HepG2 (cell line): Measurements from ENCODE around the gene PRR15L. TPM values are rescaled to one million over a fixed set of nuclear protein-coding genes. Genes with fewer than 3 reads are reported as not detected.

Experiments
- ATF7-NPFF ChIP-seq: sonication (generic); formaldehyde crosslinking; IDR thresholded peaks from 2 replicates; pipeline ENCODE4 v1.8.1; 2023; ENCODE audit warnings: mild to moderate bottlenecking, low read depth, missing genetic modification reagents, moderate library complexity
- CREB3 ChIP-seq: sonication (generic); formaldehyde crosslinking; IDR thresholded peaks from 2 replicates; pipeline ENCODE4 v1.5.0; 2020; ENCODE audit warnings: missing genetic modification reagents
- JUN ChIP-seq: sonication (generic); formaldehyde crosslinking; IDR thresholded peaks from 2 replicates; pipeline ENCODE4 v1.4.0; 2020; ENCODE audit warnings: mild to moderate bottlenecking, missing genetic modification reagents
- KLF13 ChIP-seq: sonication (generic); formaldehyde crosslinking; IDR thresholded peaks from 2 replicates; pipeline ENCODE4 v1.4.0; 2020; ENCODE audit warnings: mild to moderate bottlenecking, missing genetic modification reagents
- MXI1 ChIP-seq: IDR thresholded peaks from 3 replicates; pipeline ENCODE4 v1.6.1; 2012; ENCODE audit warnings: low read depth, low read length, inconsistent platforms, borderline replicate concordance
- NFATC3 ChIP-seq: sonication (generic); formaldehyde crosslinking; IDR thresholded peaks from 2 replicates; pipeline ENCODE4 v1.5.1; 2020; ENCODE audit warnings: mild to moderate bottlenecking, missing genetic modification reagents
- NR2F6 ChIP-seq, 2 experiments: IDR thresholded peaks; 2 replicates each; pipeline ENCODE4 v1.6.1; 2016; ENCODE audit warnings: antibody characterized with exemption in 1 of 2, mild to moderate bottlenecking in 1 of 2
- RCOR2 ChIP-seq: IDR thresholded peaks from 2 replicates; pipeline ENCODE4 v1.6.1; 2016; ENCODE audit warnings: missing biosample characterization, missing genetic modification reagents
- SP140L ChIP-seq: sonication (generic); formaldehyde crosslinking; IDR thresholded peaks from 2 replicates; pipeline ENCODE4 v1.4.0; 2020; ENCODE audit warnings: missing genetic modification reagents, borderline replicate concordance
- STAG1 ChIP-seq: sonication (generic); formaldehyde crosslinking; IDR thresholded peaks from 2 replicates; pipeline ENCODE4 v1.4.0; 2020; ENCODE audit warnings: missing genetic modification reagents
- TGIF2 ChIP-seq: IDR thresholded peaks from 2 replicates; pipeline ENCODE4 v1.6.1; 2016; ENCODE audit warnings: control low read depth, missing compliant biosample characterization
- ZBTB39 ChIP-seq: sonication (generic); formaldehyde crosslinking; IDR thresholded peaks from 2 replicates; pipeline ENCODE4 v1.5.0; 2020; ENCODE audit warnings: missing genetic modification reagents
- ZBTB49 ChIP-seq: sonication (generic); formaldehyde crosslinking; IDR thresholded peaks from 2 replicates; pipeline ENCODE4 v1.4.0; 2020; ENCODE audit warnings: missing genetic modification reagents, borderline replicate concordance
- ZNF207 ChIP-seq: fragments of 450-650 bp; IDR thresholded peaks from 2 replicates; pipeline ENCODE4 v1.6.1; 2016; ENCODE audit warnings: antibody characterized with exemption, borderline replicate concordance
- ZNF224 ChIP-seq: sonication (generic); formaldehyde crosslinking; IDR thresholded peaks from 2 replicates; pipeline ENCODE4 v1.5.0; 2020; ENCODE audit warnings: mild to moderate bottlenecking, missing genetic modification reagents
- ZNF354B ChIP-seq: sonication (generic); formaldehyde crosslinking; IDR thresholded peaks from 2 replicates; pipeline ENCODE4 v1.8.0; 2022; ENCODE audit warnings: mild to moderate bottlenecking, missing genetic modification reagents
- ZNF484 ChIP-seq: sonication (generic); formaldehyde crosslinking; IDR thresholded peaks from 2 replicates; pipeline ENCODE4 v1.5.1; 2020; ENCODE audit warnings: mild to moderate bottlenecking, low read depth, missing genetic modification reagents, borderline replicate concordance
- ZNF556 ChIP-seq: sonication (generic); formaldehyde crosslinking; IDR thresholded peaks from 2 replicates; pipeline ENCODE4 v1.4.0; 2020; ENCODE audit warnings: mild to moderate bottlenecking, missing genetic modification reagents, borderline replicate concordance
- ZNF563 ChIP-seq: sonication (generic); formaldehyde crosslinking; IDR thresholded peaks from 2 replicates; pipeline ENCODE4 v1.8.0; 2022; ENCODE audit warnings: mild to moderate bottlenecking, moderate library complexity, missing genetic modification reagents
- ZNF580 ChIP-seq: IDR thresholded peaks from 2 replicates; pipeline ENCODE4 v1.6.1; 2016; ENCODE audit warnings: low read depth, borderline replicate concordance
- ZNF777 ChIP-seq: sonication (generic); formaldehyde crosslinking; IDR thresholded peaks from 2 replicates; pipeline ENCODE4 v1.4.0; 2020; ENCODE audit warnings: missing genetic modification reagents
- ZNF816 ChIP-seq: sonication (generic); formaldehyde crosslinking; IDR thresholded peaks from 2 replicates; pipeline ENCODE4 v1.8.0; 2022; ENCODE audit warnings: missing genetic modification reagents, mild to moderate bottlenecking, borderline replicate concordance
- ZUFSP ChIP-seq: sonication (generic); formaldehyde crosslinking; IDR thresholded peaks from 2 replicates; pipeline ENCODE4 v1.9.0; 2021; ENCODE audit warnings: missing genetic modification reagents, mild to moderate bottlenecking, borderline replicate concordance
- polyA plus RNA-seq, 8 experiments: library from polyadenylated mRNA; depleted of rRNA in 3 of 8; stranded (reverse) in 7 of 8; unstranded in 1 of 8; fragments of >200 nt; fragmentation: Illumina TruSeq in 4 of 8; extraction: Trizol in 4 of 8; gene quantifications; 2 replicates each; pipeline versions ENCODE4 v1.2.1 to v1.2.3, GENCODE V29; 2011 to 2016; ENCODE audit warnings: low read depth in 4 of 8, missing spikeins in 1 of 8, mixed read lengths in 1 of 8; ENCODE audit not compliant: insufficient read depth in 1 of 8
- total RNA-seq, 5 experiments: library from RNA; depleted of rRNA; stranded (reverse); fragments of >200 nt; fragmentation: Illumina TruSeq; extraction: Trizol; gene quantifications; 2 replicates each; pipeline ENCODE4 v1.2.3, GENCODE V29; 2016; ENCODE audit warnings: low read depth in 1 of 5

Gene PRR15L
- total and polyA plus RNA-seq, 2 of the 13 experiments (the other 11 are each of a cell fraction or from before 2014, with no cell fraction given): 0.44 to 2.0 TPM

- TF ChIP-seq ZBTB39 (CRISPR knock-in tag) (no peak), ZNF816 (CRISPR knock-in tag) (no peak), ZNF580 (CRISPR knock-in tag) (peak; percentile 73; the same call in 1 of the 2 replicates), JUN (CRISPR knock-in tag) (no peak), ZNF354B (no peak), ZNF224 (CRISPR knock-in tag) (no peak), ZNF484 (CRISPR knock-in tag) (no peak), ZNF556 (CRISPR knock-in tag) (no peak; the same call in 1 of the 2 replicates), MXI1 (peak; percentile 61; the same call in 1 of the 3 replicates), ZBTB49 (CRISPR knock-in tag) (no peak), ATF7-NPFF (CRISPR knock-in tag) (0 out of 2 replicates have a peak, but pooled peaks have one; percentile 53), ZUFSP (CRISPR knock-in tag) (no peak), TGIF2 (peak; percentile 10; the same call in 1 of the 2 replicates), NR2F6 (IDR thresholded peaks at IDR 0.05) (no peak), NR2F6 (CRISPR knock-in tag; IDR thresholded peaks at IDR 0.05) (peak; percentile 46; the same call in 1 of the 2 replicates), CREB3 (CRISPR knock-in tag) (no peak), NFATC3 (CRISPR knock-in tag) (no peak), KLF13 (CRISPR knock-in tag) (no peak), ZNF207 (no peak), ZNF777 (no peak), ZNF563 (0 out of 2 replicates have a peak, but pooled peaks have one; percentile 19), SP140L (no peak), RCOR2 (CRISPR knock-in tag) (no peak), STAG1 (CRISPR knock-in tag) (peak; percentile 86)
Measured at GRCh38 chr17:47949197-47949759, 8.4 kb downstream of the PRR15L start (continued).
